GM21825 (cell line): ENCODE data around the gene ALG1L2.
"Not testable (repeated sequence)": the region's sequence is repeated elsewhere in the genome, so short reads cannot be mapped to it uniquely, and the experiment has no call there.

Source experiments
- ATAC-seq: cut with Tn5 transposase; IDR thresholded peaks from one replicate; pipeline ENCODE4 v1.9.1; 2021; ENCODE audit warnings: mild to moderate bottlenecking, moderate library complexity; ENCODE audit not compliant: unreplicated experiment

ALG1L2 gene

GRCh38 chr3:130093741-130094391 is 12.2 kb downstream of the ALG1L2 start:
- ATAC-seq: peak; percentile 55

- not testable (repeated sequence) for ATAC-seq
These were observed 12.9 kb downstream of the ALG1L2 start for GRCh38 chr3:130094491-130094941.

- ATAC-seq: not testable (repeated sequence)
These were observed 14.2 kb downstream of the ALG1L2 start for GRCh38 chr3:130095858-130096257.

GRCh38 chr3:130097096-130097495 is 15.5 kb downstream of the ALG1L2 start:
- ATAC-seq: not testable (repeated sequence)

- not testable (repeated sequence) for ATAC-seq
These were observed 16.3 kb downstream of the ALG1L2 start for GRCh38 chr3:130097690-130098638.

- not testable (repeated sequence) for ATAC-seq
These were observed 17.2 kb downstream of the ALG1L2 start for GRCh38 chr3:130098639-130099385.

- not testable (repeated sequence) for ATAC-seq
These were observed 20.9 kb downstream of the ALG1L2 start for GRCh38 chr3:130102545-130102944.

GRCh38 chr3:130104191-130104590 is 22.6 kb downstream of the ALG1L2 start:
- not testable (repeated sequence) for ATAC-seq

- ATAC-seq: not testable (repeated sequence)
These were observed 25.8 kb downstream of the ALG1L2 start for GRCh38 chr3:130107333-130107995.

- ATAC-seq: not testable (repeated sequence)
These were observed 27.4 kb downstream of the ALG1L2 start for GRCh38 chr3:130108836-130109585.

- ATAC-seq: not testable (repeated sequence)
These were observed 28.9 kb downstream of the ALG1L2 start for GRCh38 chr3:130110386-130111169.

- ATAC-seq: peak; percentile 100
These were observed 29.7 kb downstream of the ALG1L2 start for GRCh38 chr3:130111185-130111864.

- peak; percentile 40 for ATAC-seq
These were observed 30.5 kb downstream of the ALG1L2 start for GRCh38 chr3:130111865-130112747.

GRCh38 chr3:130112748-130113073 is 31.1 kb downstream of the ALG1L2 start:
- ATAC-seq: not testable (repeated sequence)

- ATAC-seq: not testable (repeated sequence)
These were observed 33.8 kb downstream of the ALG1L2 start for GRCh38 chr3:130115400-130115799.

- no peak for ATAC-seq
These were observed 36.3 kb downstream of the ALG1L2 start for GRCh38 chr3:130117933-130118332.

GRCh38 chr3:130119824-130120223 is 38.2 kb downstream of the ALG1L2 start:
- ATAC-seq: not testable (repeated sequence)
